PC-3 (cell line): ENCODE measurements around the gene PHGDH. TPM values are rescaled to one million over a fixed set of nuclear protein-coding genes. Genes with fewer than 3 reads are reported as not detected.

Source experiments
- ATAC-seq: fragments of 200-7000 bp; cut with Tn5 transposase; 2 replicates; pipeline ENCODE4 v1.9.1; 2020; ENCODE audit warnings: mild to moderate bottlenecking, moderate library complexity
- BruUV-seq: library from RNA; stranded (reverse); fragments of 400-500 nt; replicated peaks from 2 replicates; lab custom pipeline; 2021; lab: Mats Ljungman, UMichigan
- CTCF ChIA-PET: fragments of 300-600 bp; sonication (Branson Sonifier 250); formaldehyde crosslinking; loops from one replicate; lab custom pipeline; 2022; ENCODE audit warnings: antibody characterized with exemption; lab: Charles Lee
- POLR2A ChIA-PET: fragments of 300-600 bp; sonication (Branson Sonifier 250); formaldehyde crosslinking; loops from one replicate; lab custom pipeline; 2022; ENCODE audit warnings: antibody characterized with exemption; ENCODE audit not compliant: unreplicated experiment; lab: Charles Lee
- DNase-seq: peaks from one replicate; pipeline ENCODE4 v3.0.0-alpha.2; 2015
- H2AFZ ChIP-seq: fragments of 300-600 bp; sonication (generic); 2 replicates; pipeline ENCODE4 v1.6.0; 2016; ENCODE audit warnings: antibody characterized with exemption, low read length
- H3F3A ChIP-seq: fragments of 300-600 bp; sonication (generic); one replicate; pipeline ENCODE4 v1.6.0; 2017; ENCODE audit warnings: antibody characterized with exemption, low read length, control low read depth, mild to moderate bottlenecking; ENCODE audit not compliant: unreplicated experiment
- H3K27ac ChIP-seq: fragments of 300-600 bp; sonication (generic); 2 replicates; pipeline ENCODE4 v1.5.1; 2016; ENCODE audit warnings: mild to moderate bottlenecking, low read length
- H3K27me3 ChIP-seq: fragments of 300-600 bp; sonication (generic); 2 replicates; pipeline ENCODE4 v1.6.1; 2016; ENCODE audit warnings: low read length, mixed read lengths
- H3K36me3 ChIP-seq: fragments of 300-600 bp; sonication (generic); 2 replicates; pipeline ENCODE4 v1.6.1; 2016; ENCODE audit warnings: low read depth, mixed run types, low read length, mixed read lengths
- H3K4me1 ChIP-seq: fragments of 300-600 bp; sonication (generic); 2 replicates; pipeline ENCODE4 v1.5.1; 2016; ENCODE audit warnings: low read length; ENCODE audit not compliant: insufficient read depth
- H3K4me2 ChIP-seq: fragments of 300-600 bp; sonication (generic); 2 replicates; pipeline ENCODE4 v1.6.0; 2016; ENCODE audit warnings: low read length
- H3K4me3 ChIP-seq: fragments of 300-600 bp; sonication (generic); 2 replicates; pipeline ENCODE4 v1.5.1; 2016; ENCODE audit warnings: mild to moderate bottlenecking, low read length, mixed read lengths
- H3K79me2 ChIP-seq: fragments of 300-600 bp; sonication (generic); 2 replicates; pipeline ENCODE4 v1.6.1; 2017; ENCODE audit warnings: low read length, mixed read lengths
- H3K9ac ChIP-seq: fragments of 300-600 bp; sonication (generic); 2 replicates; pipeline ENCODE4 v1.6.0; 2016; ENCODE audit warnings: mild to moderate bottlenecking, low read length
- H3K9me2 ChIP-seq: fragments of 300-600 bp; sonication (generic); replicated peaks from 2 replicates; pipeline ENCODE4 v1.6.1; 2016; ENCODE audit warnings: mixed run types, low read length, mixed read lengths
- H3K9me3 ChIP-seq: fragments of 300-600 bp; sonication (generic); 2 replicates; pipeline ENCODE4 v1.6.1; 2016; ENCODE audit warnings: low read length, mixed read lengths
- H4K20me1 ChIP-seq: fragments of 300-600 bp; sonication (generic); 2 replicates; pipeline ENCODE4 v1.6.1; 2016; ENCODE audit warnings: low read length, mixed read lengths
- EZH2 ChIP-seq: fragments of 300-600 bp; sonication (generic); IDR thresholded peaks from one replicate; pipeline ENCODE4 v1.6.1; 2017; ENCODE audit warnings: antibody characterized with exemption, mild to moderate bottlenecking, low read length; ENCODE audit not compliant: unreplicated experiment
- EZH2phosphoT487 ChIP-seq: fragments of 300-600 bp; sonication (generic); IDR thresholded peaks from 2 replicates; pipeline ENCODE4 v1.6.1; 2018; ENCODE audit warnings: mild to moderate bottlenecking, antibody characterized with exemption, low read length, borderline replicate concordance
- intact Hi-C: fragments of 100-400 bp; cut with micrococcal nuclease; formaldehyde crosslinking; loops from 2 replicates; pipeline ENCODE4 v1.9.0; 2023
- total RNA-seq: library from RNA; depleted of rRNA; stranded (reverse); fragments of >200 nt; gene quantifications from 2 replicates; pipeline ENCODE4 v1.2.3, GENCODE V29; 2014
- TF ChIP-seq, protein P1 (sequence below): fragments of 300-600 bp; sonication (generic); conservative IDR thresholded peaks from 2 replicates; pipeline ENCODE4 v1.5.1; 2017; ENCODE audit warnings: antibody characterized with exemption, low read depth, mild to moderate bottlenecking, low read length

PHGDH gene
- total RNA-seq, 1 experiment from 2014 or later, result 134 TPM

DNA sequence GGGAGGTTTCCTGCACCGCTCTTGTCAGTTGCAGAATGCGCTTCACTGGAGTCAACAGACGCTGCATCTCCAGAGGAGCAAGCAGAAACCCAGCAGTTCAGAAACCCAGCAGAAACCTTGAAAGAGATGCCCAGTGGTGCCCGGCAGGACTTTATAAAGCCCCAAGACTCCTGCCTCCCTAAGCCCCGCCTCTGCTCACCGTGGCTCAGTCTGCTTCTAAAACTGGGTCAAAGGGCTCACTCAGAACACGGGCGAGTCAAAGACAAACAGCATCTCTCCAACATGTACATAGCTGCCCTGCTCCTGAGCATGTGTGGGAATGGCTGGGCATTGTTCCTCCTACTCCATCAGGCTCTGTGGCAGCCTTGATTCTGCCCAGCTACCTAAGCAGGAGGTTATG lies 57.0 kb downstream of the PHGDH start, which contains the start of gene HMGCS2:
HMGCS2 (minus strand) TSS at position 128 of the 400 bp plus-strand sequence; CDS start at position 67, 61 bp downstream.
- no peaks in the 10 kb centered on the region for H3K36me3 ChIP-seq

DNA sequence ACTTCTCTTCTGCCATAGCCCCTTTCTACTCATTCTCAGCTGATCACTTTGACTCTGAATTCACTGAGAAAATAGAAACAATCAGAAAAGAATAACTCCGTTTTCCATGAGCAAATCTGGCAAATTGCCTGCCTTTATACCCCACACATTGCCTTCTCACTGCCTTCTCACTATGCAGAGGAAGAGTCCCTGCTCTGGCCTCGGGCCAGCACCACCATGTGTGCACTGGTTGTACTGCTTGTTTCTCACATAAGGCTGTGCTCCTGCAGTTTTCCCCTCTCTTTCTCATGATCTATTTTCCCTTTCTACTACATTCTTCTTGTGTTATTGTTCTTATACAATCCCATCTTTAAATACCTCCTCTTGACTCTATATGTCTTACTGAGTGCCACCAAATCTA lies 59.3 kb downstream of the PHGDH start:
- CTCF ChIA-PET, result no interaction called here

More for the DNA sequence above, 57.0 kb downstream of the PHGDH start, which contains the start of gene HMGCS2:
- intact Hi-C loops, result no loop called here
- H3K9me2 ChIP-seq, result no peaks in the 10 kb centered on the region
- CTCF ChIA-PET, result no interaction called here
- peaks cover 19% of the 10 kb centered on the region for H3K4me1 ChIP-seq
- DNase-seq (peak; percentile 22), ATAC-seq (peak; percentile 42)
- no peak within 1 kb of the TSS for H3K4me3 ChIP-seq
- H3K4me2 ChIP-seq, result no peak within 1 kb of the TSS
- no peak within 1 kb of the TSS for H2AFZ ChIP-seq
- no peaks in the 10 kb centered on the region for H3K79me2 ChIP-seq
- no peaks in the 10 kb centered on the region for H3F3A ChIP-seq
- no peaks in the 10 kb centered on the region for H4K20me1 ChIP-seq
- no TSS peak for BruUV-seq
- no peaks in the 10 kb centered on the region for H3K9me3 ChIP-seq
- H3K27me3 ChIP-seq, result no peaks in the 10 kb centered on the region
- H3K27ac ChIP-seq, result no peak within 1 kb of the TSS
- POLR2A ChIA-PET, result no interaction called here
- no peak within 1 kb of the TSS for H3K9ac ChIP-seq
- TF ChIP-seq, protein P1, sequence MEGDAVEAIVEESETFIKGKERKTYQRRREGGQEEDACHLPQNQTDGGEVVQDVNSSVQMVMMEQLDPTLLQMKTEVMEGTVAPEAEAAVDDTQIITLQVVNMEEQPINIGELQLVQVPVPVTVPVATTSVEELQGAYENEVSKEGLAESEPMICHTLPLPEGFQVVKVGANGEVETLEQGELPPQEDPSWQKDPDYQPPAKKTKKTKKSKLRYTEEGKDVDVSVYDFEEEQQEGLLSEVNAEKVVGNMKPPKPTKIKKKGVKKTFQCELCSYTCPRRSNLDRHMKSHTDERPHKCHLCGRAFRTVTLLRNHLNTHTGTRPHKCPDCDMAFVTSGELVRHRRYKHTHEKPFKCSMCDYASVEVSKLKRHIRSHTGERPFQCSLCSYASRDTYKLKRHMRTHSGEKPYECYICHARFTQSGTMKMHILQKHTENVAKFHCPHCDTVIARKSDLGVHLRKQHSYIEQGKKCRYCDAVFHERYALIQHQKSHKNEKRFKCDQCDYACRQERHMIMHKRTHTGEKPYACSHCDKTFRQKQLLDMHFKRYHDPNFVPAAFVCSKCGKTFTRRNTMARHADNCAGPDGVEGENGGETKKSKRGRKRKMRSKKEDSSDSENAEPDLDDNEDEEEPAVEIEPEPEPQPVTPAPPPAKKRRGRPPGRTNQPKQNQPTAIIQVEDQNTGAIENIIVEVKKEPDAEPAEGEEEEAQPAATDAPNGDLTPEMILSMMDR, result no peak
- TF ChIP-seq EZH2 (no peak), EZH2phosphoT487 (no peak)

DNA sequence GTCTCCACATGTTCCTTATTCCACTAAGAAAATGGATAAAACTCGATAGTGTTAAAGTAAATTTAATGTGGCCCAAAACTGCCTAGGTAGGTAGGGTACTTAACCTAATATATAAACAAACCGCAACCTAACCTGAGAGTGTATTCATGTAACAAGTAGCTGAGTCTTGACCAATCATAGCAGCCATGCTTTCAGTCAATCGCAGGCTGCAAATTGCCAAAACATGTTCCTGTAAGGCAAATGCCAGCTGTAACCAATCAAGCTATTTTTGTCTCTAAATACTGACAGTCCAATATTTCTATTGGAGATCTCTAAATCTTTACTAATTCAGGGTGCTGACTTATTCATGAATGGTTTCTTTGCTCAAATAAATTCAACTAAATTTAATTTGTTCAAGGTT lies 60.0 kb downstream of the PHGDH start:
- Histone ChIP-seq H3K79me2 (no peaks in the 10 kb centered on the region), H4K20me1 (no peaks in the 10 kb centered on the region), H2AFZ (no peak overlapping the region), H3K9me2 (no peaks in the 10 kb centered on the region), H3K4me1 (peaks cover 24% of the 10 kb centered on the region), H3K4me2 (no peak overlapping the region), H3F3A (no peaks in the 10 kb centered on the region), H3K4me3 (no peak overlapping the region), H3K36me3 (no peaks in the 10 kb centered on the region), H3K9ac (no peak overlapping the region), H3K9me3 (no peaks in the 10 kb centered on the region), H3K27me3 (no peaks in the 10 kb centered on the region), H3K27ac (no peak overlapping the region)
- POLR2A ChIA-PET, result no interaction called here
- DNase-seq (no peak), ATAC-seq (no peak)
- no TSS peak for BruUV-seq
- CTCF ChIA-PET, result no interaction called here
- intact Hi-C loops, result no loop called here
- TF ChIP-seq, protein P1, result no peak

More for the DNA sequence above, 59.3 kb downstream of the PHGDH start:
- Histone ChIP-seq H3K27me3 (no peaks in the 10 kb centered on the region), H3K4me2 (no peak overlapping the region), H3K9ac (no peak overlapping the region), H2AFZ (no peak overlapping the region), H3K4me1 (peaks cover 24% of the 10 kb centered on the region), H4K20me1 (no peaks in the 10 kb centered on the region), H3K36me3 (no peaks in the 10 kb centered on the region), H3K79me2 (no peaks in the 10 kb centered on the region), H3K9me3 (no peaks in the 10 kb centered on the region), H3K9me2 (no peaks in the 10 kb centered on the region), H3K4me3 (no peak overlapping the region), H3K27ac (no peak overlapping the region), H3F3A (no peaks in the 10 kb centered on the region)
- intact Hi-C loops, result no loop called here
- DNase-seq, result no peak
- POLR2A ChIA-PET, result no interaction called here
- ATAC-seq, result no peak
- TF ChIP-seq EZH2 (no peak), EZH2phosphoT487 (no peak)
- TF ChIP-seq, protein P1, result no peak
- BruUV-seq, result no TSS peak
